Neuronal stem cell (in vitro differentiated cells): Measurements from ENCODE around the gene PHAX.

ENCODE experiments used
- DNase-seq: peaks from one replicate; pipeline ENCODE4 v3.0.0-alpha.2; 2013; ENCODE audit warnings: low spot score
- H2AFZ ChIP-seq: one replicate; pipeline ENCODE4 v1.6.1; 2013; ENCODE audit warnings: mild to moderate bottlenecking, low read length, inconsistent platforms
- H2AK5ac ChIP-seq: 2 replicates; pipeline ENCODE4 v1.6.1; 2013; ENCODE audit warnings: low read depth, mild to moderate bottlenecking, inconsistent platforms, low read length, moderate library complexity, mixed read lengths
- H2BK120ac ChIP-seq: 2 replicates; pipeline ENCODE4 v1.6.1; 2013; ENCODE audit warnings: low read depth, mild to moderate bottlenecking, inconsistent platforms, low read length, moderate library complexity, mixed read lengths
- H2BK12ac ChIP-seq: one replicate; pipeline ENCODE4 v1.6.1; 2013; ENCODE audit warnings: low read length, inconsistent platforms
- H2BK15ac ChIP-seq: 2 replicates; pipeline ENCODE4 v1.6.1; 2013; ENCODE audit warnings: mild to moderate bottlenecking, low read length, inconsistent platforms, mixed read lengths
- H2BK5ac ChIP-seq: one replicate; pipeline ENCODE4 v1.6.1; 2013; ENCODE audit warnings: inconsistent platforms, mild to moderate bottlenecking, low read length, moderate library complexity
- H3K14ac ChIP-seq: one replicate; pipeline ENCODE4 v1.6.1; 2013; ENCODE audit warnings: low read length, inconsistent platforms
- H3K18ac ChIP-seq: 2 replicates; pipeline ENCODE4 v1.6.1; 2013; ENCODE audit warnings: low read length, inconsistent platforms
- H3K23ac ChIP-seq: 2 replicates; pipeline ENCODE4 v1.6.1; 2013; ENCODE audit warnings: low read depth, mild to moderate bottlenecking, mixed read lengths, low read length, inconsistent platforms; ENCODE audit not compliant: poor library complexity
- H3K27ac ChIP-seq: replicated peaks from 3 replicates; pipeline ENCODE4 v1.5.1; 2013; ENCODE audit warnings: low read length, inconsistent platforms
- H3K27me3 ChIP-seq, 3 experiments: 2 replicates each; pipeline ENCODE4 v1.6.1; 2013; ENCODE audit warnings: low read length in 3 of 3, mild to moderate bottlenecking in 2 of 3, inconsistent platforms in 1 of 3, low read depth in 1 of 3, mixed read lengths in 1 of 3, moderate library complexity in 1 of 3; ENCODE audit not compliant: control insufficient read depth in 3 of 3, insufficient read depth in 3 of 3
- H3K36me3 ChIP-seq, 2 donors: replicated peaks in 1 of 2; 2 replicates each; pipeline ENCODE4 v1.6.1; 2013; ENCODE audit warnings: low read length in 2 of 2; ENCODE audit not compliant: control insufficient read depth in 2 of 2, insufficient read depth in 2 of 2
- H3K4ac ChIP-seq: 2 replicates; pipeline ENCODE4 v1.6.1; 2013; ENCODE audit warnings: inconsistent platforms, mild to moderate bottlenecking, low read length, moderate library complexity
- H3K4me1 ChIP-seq, 2 donors: 1 replicate in 1 of 2; 2 replicates in 1 of 2; pipeline ENCODE4 v1.6.1; 2013; ENCODE audit warnings: low read length in 2 of 2, low read depth in 1 of 2; ENCODE audit not compliant: control insufficient read depth in 2 of 2, insufficient read depth in 1 of 2
- H3K4me2 ChIP-seq: one replicate; pipeline ENCODE4 v1.6.1; 2013; ENCODE audit warnings: mild to moderate bottlenecking, low read length, inconsistent platforms; ENCODE audit not compliant: insufficient read depth, poor library complexity, severe bottlenecking
- H3K4me3 ChIP-seq, 2 donors: 2 replicates each; pipeline ENCODE4 v1.5.1; 2013; ENCODE audit warnings: low read length in 2 of 2, mild to moderate bottlenecking in 2 of 2, inconsistent platforms in 1 of 2, moderate library complexity in 1 of 2
- H3K79me1 ChIP-seq: one replicate; pipeline ENCODE4 v1.6.1; 2013; ENCODE audit warnings: low read depth, mild to moderate bottlenecking, inconsistent platforms, low read length, moderate library complexity
- H3K9ac ChIP-seq: one replicate; pipeline ENCODE4 v1.6.1; 2013; ENCODE audit warnings: mild to moderate bottlenecking, low read depth, low read length, inconsistent platforms; ENCODE audit not compliant: poor library complexity
- H3K9me3 ChIP-seq, 2 donors: replicated peaks in 1 of 2; 2 replicates each; pipeline versions ENCODE3 to v1.6.1; 2013; ENCODE audit warnings: low read length in 2 of 2, mild to moderate bottlenecking in 2 of 2, inconsistent platforms in 1 of 2, low read depth in 1 of 2, mixed read lengths in 1 of 2, moderate library complexity in 1 of 2; ENCODE audit not compliant: control insufficient read depth in 2 of 2, insufficient read depth in 1 of 2
- H4K8ac ChIP-seq: one replicate; pipeline ENCODE4 v1.6.1; 2013; ENCODE audit warnings: low read depth, mild to moderate bottlenecking, inconsistent platforms, low read length, moderate library complexity
- H4K91ac ChIP-seq: one replicate; pipeline ENCODE4 v1.6.1; 2013; ENCODE audit warnings: low read length, low read depth, mild to moderate bottlenecking, inconsistent platforms; ENCODE audit not compliant: poor library complexity
- WGBS, 2 donors: extraction: QIAGEN DNeasy Blood & Tissue Kit; methylation state at CpG; one replicate each; pipeline ENCODE4 v1.1.7; 2013; ENCODE audit warnings: missing lambda C conversion rate in 2 of 2, mixed read lengths in 1 of 2; ENCODE audit not compliant: insufficient read length in 2 of 2, insufficient replicate concordance in 1 of 2; ENCODE audit errors: extremely low coverage in 2 of 2; 5-methylcytosine and 5-hydroxymethylcytosine counted together

Gene PHAX

GRCh38 chr5:126603402-126603991, 2.8 kb downstream of the PHAX start:
- Histone ChIP-seq H3K4ac (no peak overlapping the region), H3K4me1 (peaks cover 5 to 7% of the 10 kb centered on the region in 2 donors), H3K23ac (no peak overlapping the region), H2BK120ac (no peak overlapping the region), H3K18ac (no peak overlapping the region), H4K91ac (no peak overlapping the region), H3K4me2 (no peak overlapping the region), H3K4me3 (no peak overlapping the region), H4K8ac (no peak overlapping the region), H3K36me3 (peaks cover 12 to 58% of the 10 kb centered on the region in 2 donors), H3K9me3 (no peaks in the 10 kb centered on the region), H3K14ac (no peak overlapping the region), H3K79me1 (peaks cover 9% of the 10 kb centered on the region), H3K9ac (no peak overlapping the region), H2BK5ac (no peak overlapping the region), H3K27me3 (no peaks in the 10 kb centered on the region), H3K27ac (no peak overlapping the region), H2BK12ac (no peak overlapping the region), H2BK15ac (no peak overlapping the region), H2AFZ (no peak overlapping the region), H2AK5ac (no peak overlapping the region)
- DNase-seq = no peak
- no CpG with 5 or more reads among the region's 6 CpGs for WGBS, 2 donors

- Histone ChIP-seq H2AK5ac (no peak overlapping the region), H4K8ac (no peak overlapping the region), H2BK5ac (no peak overlapping the region), H2BK12ac (no peak overlapping the region), H3K4ac (no peak overlapping the region), H3K27ac (no peak overlapping the region), H3K18ac (no peak overlapping the region), H3K9me3 (no peaks in the 10 kb centered on the region), H2BK15ac (no peak overlapping the region), H3K4me3 (no peak overlapping the region), H2BK120ac (no peak overlapping the region), H2AFZ (no peak overlapping the region), H3K4me1 (peaks cover 3 to 4% of the 10 kb centered on the region in 2 donors), H3K27me3 (no peaks in the 10 kb centered on the region), H3K79me1 (peaks cover 9% of the 10 kb centered on the region), H4K91ac (no peak overlapping the region), H3K9ac (no peak overlapping the region), H3K36me3 (peaks cover 16 to 79% of the 10 kb centered on the region in 2 donors), H3K23ac (no peak overlapping the region), H3K14ac (no peak overlapping the region), H3K4me2 (no peak overlapping the region)
- no CpG with 5 or more reads among the region's 5 CpGs for WGBS, 2 donors
- DNase-seq = no peak
Measured at GRCh38 chr5:126605525-126605924, 4.8 kb downstream of the PHAX start.

GRCh38 chr5:126610160-126610559, 9.4 kb downstream of the PHAX start:
- no CpG with 5 or more reads among the region's 2 CpGs for WGBS, 2 donors
- Histone ChIP-seq H3K4ac (no peak overlapping the region), H3K9ac (no peak overlapping the region), H2BK15ac (no peak overlapping the region), H2BK12ac (no peak overlapping the region), H2AK5ac (no peak overlapping the region), H3K9me3 (no peaks in the 10 kb centered on the region), H3K79me1 (no peaks in the 10 kb centered on the region), H3K4me2 (no peak overlapping the region), H3K27me3 (no peaks in the 10 kb centered on the region), H3K27ac (no peak overlapping the region), H3K23ac (no peak overlapping the region), H3K36me3 (peaks cover 5 to 96% of the 10 kb centered on the region in 2 donors), H3K14ac (no peak overlapping the region), H4K91ac (no peak overlapping the region), H2BK120ac (no peak overlapping the region), H3K4me1 (no peaks in the 10 kb centered on the region), H3K18ac (no peak overlapping the region), H3K4me3 (no peak overlapping the region), H2BK5ac (no peak overlapping the region), H4K8ac (no peak overlapping the region), H2AFZ (no peak overlapping the region)
- DNase-seq = no peak

- no peak overlapping the region for H2AK5ac ChIP-seq
- no peaks in the 10 kb centered on the region for H3K79me1 ChIP-seq
- no peak overlapping the region for H3K18ac ChIP-seq
- no peak overlapping the region for H2BK5ac ChIP-seq
- H3K4me1 ChIP-seq = no peaks in the 10 kb centered on the region
- no peak overlapping the region for H2BK15ac ChIP-seq
- H3K9me3 ChIP-seq = no peaks in the 10 kb centered on the region
- H4K91ac ChIP-seq = no peak overlapping the region
- peaks cover 5 to 96% of the 10 kb centered on the region in 2 donors for H3K36me3 ChIP-seq
- no CpG with 5 or more reads among the region's 6 CpGs for WGBS, 2 donors
- H3K23ac ChIP-seq = no peak overlapping the region
- no peak overlapping the region for H2AFZ ChIP-seq
- no peak overlapping the region for H3K9ac ChIP-seq
- no peak overlapping the region for H3K27ac ChIP-seq
- H3K4me3 ChIP-seq = no peak overlapping the region
- H2BK12ac ChIP-seq = no peak overlapping the region
- H3K27me3 ChIP-seq = no peaks in the 10 kb centered on the region
- H2BK120ac ChIP-seq = no peak overlapping the region
- DNase-seq = no peak
- no peak overlapping the region for H3K14ac ChIP-seq
- H3K4ac ChIP-seq = no peak overlapping the region
- no peak overlapping the region for H4K8ac ChIP-seq
- H3K4me2 ChIP-seq = no peak overlapping the region
Measured at GRCh38 chr5:126610616-126611015, 9.9 kb downstream of the PHAX start.
